NCI-H128 (cell line): ENCODE data around the gene SYT12.
"Not testable (repeated sequence)": the region's sequence is repeated elsewhere in the genome, so short reads cannot be mapped to it uniquely, and the experiment has no call there.

Source experiments
- DNase-seq: peaks from one replicate; lab custom pipeline; 2025; ENCODE audit not compliant: unreplicated experiment; lab: John Stamatoyannopoulos, UW

The SYT12 gene

DNA sequence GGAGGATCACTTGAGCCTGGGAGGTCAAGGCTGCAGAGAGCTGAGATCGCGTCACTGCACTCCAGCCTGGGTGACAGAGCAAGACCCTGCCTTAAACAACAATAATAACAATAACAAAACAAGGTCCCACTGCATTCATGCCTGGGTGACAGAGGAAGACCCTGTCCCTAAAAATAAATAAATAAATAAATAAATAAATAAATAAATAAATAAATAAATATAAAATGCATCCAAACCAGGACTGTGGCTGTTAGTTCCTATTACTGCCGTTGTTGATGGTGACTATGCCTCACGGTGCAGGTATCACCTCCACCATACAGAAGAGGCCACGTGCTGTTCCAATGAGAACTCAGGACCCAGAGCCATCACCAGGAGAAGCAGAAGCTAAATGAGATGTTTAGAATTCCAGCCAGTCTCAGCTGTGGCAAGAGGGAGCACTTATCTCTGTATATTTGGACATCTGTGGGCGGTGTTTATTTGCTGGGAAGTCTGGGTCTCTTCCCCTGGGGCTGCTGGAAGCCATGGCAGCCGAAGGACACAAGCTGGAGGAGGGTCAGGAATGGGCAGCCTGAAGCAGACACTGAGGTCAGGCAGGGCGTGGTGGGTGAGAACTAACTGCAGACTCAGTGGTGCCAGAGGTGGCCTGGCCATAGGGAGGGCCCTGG, 26.2 kb upstream of the SYT12 start:
- no peak for DNase-seq

DNA sequence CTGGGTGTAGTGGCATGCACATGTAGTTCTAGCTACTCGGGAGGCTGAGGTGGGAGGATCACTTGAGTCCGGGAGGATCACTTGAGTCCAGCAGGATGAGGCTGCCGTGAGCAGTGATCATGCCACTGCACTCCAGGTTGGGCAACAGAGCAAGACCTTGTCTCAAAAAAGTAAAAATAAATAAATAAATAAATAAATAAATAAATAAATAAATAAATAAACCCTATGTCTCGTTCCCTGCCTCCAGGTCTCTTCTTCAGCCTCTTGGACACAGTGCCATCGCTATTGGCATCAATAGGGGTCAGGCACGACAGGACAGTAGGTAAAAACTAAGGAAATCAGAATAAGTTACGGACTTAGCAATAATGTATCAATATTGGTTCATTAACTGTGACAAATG, 23.4 kb upstream of the SYT12 start:
- no peak for DNase-seq

GRCh38 chr11:67001332-67001731, 21.6 kb upstream of the SYT12 start:
- no peak for DNase-seq

DNA sequence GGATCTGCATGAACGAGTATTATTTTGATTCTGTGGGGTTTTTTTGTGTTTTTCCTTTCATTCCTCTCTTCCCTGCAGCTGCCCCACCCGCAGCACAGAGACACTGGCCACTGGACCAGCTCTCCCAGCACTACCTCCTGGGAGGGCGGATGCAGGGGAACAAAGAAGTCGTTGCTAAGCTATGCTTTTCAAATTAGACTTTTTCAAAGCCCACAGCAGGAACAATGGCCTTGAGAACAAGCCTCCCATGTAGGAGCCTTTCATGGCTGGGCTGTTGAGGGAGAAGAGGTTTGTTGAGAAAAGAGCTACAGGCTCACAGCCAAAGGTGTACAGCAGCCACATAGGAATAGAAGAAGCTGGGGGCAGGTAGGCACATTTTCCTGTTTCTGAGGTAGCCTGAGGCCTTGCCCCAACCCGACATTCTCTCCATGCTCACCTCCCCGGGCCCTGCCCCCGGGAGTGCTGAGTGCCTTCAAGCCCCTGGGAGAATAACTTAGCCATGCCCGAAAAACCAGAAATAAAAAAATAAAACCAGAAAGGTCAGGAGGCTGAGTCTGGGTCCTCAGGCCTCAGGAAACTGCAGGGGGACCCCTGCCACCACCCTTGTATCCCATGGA, 20.5 kb upstream of the SYT12 start:
- DNase-seq = peak; percentile 65

GRCh38 chr11:67002921-67003411, 20.0 kb upstream of the SYT12 start:
- no peak for DNase-seq

DNA sequence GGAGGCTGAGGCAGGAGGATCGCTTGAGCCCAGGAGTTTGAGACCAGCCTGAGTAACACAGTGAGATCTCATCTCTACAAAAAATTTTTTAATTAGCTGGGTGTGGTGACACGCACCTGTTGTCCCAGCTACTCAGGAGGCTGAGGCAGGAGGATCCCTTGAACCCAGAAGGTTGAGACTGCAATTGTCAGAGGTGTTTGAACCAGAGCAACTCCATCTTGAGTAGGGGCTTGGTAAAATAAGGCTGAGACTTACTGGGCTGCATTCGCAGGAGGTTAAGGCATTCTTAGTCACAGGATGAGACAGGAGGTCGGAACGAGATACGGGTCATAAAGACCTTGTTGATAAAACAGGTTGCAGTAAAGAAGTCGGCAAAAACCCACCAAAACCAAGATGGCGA, 17.7 kb upstream of the SYT12 start:
- not testable (repeated sequence) for DNase-seq

GRCh38 chr11:67006029-67006884, 16.7 kb upstream of the SYT12 start:
- DNase-seq = no peak

DNA sequence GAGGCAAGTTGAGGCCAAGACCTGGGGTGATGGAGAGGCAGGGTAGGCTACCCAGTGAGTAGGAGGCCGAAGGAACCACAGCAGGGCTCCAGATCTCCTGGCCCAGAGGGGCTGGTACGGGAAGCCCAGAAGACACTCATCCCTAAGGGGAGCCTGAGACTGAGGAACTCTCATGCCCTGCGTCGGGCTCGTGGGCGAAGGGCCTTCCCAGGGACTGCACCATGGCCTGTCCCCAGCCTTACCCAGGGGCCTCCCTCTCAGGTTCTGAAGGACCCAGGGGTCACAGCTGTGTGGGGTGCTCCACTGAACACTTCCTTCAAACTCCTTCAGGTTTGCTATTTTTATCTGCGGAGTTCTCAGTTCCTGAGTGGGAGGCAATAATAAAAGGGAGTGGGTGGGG, 15.8 kb upstream of the SYT12 start:
- no peak for DNase-seq

DNA sequence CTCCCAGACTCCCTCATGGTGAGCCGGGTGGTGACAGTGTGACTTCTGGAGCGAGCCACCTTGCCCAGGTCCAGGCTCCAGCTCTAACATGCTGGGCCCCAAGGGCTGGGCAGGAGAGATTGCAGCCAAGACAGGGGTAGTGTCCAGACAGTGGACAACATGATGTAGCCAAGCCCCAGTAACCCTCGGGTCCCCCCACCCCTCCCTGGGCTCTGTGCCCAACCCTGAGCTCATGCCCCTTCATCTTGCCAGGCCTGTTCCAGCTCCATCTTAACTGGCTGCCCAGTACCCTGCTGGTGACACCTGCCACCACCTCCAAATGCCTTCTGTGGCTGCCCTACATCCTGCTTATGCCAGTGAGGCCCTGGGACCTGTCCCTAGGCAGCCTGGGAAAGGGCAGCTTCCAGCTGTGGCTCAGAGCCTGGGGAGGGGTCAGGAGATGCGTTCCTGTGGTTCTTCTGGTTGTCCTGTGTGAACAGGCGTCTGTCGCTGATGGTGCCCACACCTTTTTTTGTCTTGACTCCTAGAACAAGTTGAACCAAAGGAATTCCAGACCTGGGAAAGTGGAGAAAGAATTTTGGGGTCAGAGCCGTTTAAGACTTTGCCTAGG, 12.5 kb upstream of the SYT12 start:
- DNase-seq = no peak

- no peak for DNase-seq
Observed at GRCh38 chr11:67013511-67014045, 9.4 kb upstream of the SYT12 start.

DNA sequence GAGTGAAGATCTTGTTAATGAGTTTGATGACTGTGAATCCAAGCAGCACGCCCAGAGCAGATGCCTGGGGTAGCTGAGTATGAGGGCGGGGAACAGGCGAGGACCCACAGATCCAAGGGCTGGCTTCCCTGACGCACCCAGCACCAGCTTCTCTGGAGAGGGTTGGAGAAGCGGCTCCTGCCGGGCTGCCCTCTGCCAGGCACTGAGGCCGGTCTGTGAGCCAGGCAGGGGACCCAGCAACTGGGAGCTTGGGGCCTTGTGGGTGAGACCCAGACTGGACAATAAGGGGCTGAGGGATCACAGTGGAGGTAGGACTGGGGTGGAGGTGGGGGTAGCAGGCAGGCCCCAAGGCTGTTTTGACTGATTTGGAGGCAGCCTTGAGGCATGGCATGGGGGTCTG, 8.6 kb upstream of the SYT12 start:
- DNase-seq = no peak

DNA sequence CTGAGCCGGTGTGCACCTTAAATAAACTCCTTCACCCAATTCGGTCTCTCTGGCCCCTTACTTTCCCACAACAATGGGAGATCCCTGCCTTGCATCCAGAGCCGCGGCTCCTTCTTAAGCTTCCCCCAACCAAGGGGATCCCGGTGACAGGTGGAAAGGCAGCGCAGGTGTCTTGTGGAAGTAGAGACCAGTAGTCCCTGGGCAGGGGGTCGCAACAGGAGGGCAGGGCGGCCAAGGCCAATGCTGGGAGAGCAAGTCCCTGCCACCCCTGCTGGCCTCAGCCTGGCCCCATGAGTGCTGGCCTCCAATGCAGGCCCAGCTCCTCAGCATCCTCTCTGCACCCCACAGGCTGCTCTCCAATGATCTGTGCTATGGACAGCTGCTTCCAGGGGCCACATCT, 7.9 kb upstream of the SYT12 start:
- no peak for DNase-seq

DNA sequence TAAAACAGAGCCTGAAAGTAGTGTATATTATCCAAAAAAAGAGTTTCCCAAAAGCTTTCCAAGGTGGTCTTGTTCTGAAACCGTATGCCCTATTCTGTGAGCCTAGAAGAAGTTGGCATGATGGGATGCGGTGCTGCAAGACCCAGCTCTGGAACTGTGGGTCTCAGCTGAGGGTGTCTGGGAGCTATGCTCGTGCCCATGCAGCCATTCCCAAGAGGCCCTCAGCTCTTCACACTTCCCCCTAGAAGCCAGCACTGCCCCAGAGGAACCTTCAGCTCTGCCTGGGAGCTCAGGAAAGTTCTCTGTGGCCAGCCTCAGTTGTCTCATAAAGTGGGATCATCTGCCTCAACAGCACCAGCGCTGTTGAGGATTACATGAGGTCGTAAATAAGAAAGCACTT, 6.4 kb upstream of the SYT12 start:
- no peak for DNase-seq

- no peak for DNase-seq
Observed at GRCh38 chr11:67020949-67021348, 2.0 kb upstream of the SYT12 start.

DNA sequence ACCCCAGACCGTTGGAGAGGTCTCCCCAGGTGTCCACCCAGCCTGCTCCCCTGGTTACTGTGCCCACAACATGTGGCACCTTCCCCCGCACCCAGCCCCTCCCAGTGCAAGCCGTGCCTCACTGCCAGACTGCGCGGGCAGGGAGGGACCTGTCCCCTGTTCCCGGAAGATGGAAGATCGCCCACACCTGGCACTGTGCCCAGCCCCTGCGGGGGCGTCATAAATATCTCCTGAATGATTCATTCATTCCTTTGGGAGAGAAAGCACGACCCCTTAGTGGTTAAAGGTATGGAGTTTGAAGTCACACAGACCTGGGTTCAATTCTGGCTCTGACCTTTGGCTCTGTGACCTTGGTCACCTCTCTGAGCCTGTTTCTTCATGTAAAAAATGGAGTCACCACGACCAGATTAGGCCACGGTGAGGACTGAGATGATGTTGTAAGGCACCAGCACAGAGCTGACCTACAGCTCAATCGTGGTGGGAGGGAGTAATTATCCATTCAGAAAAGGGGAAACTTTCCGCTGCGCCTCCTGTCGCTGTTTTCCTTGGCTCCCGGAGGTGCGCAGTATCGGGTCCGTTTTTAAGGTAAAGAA, 497 bp upstream of the SYT12 start:
- DNase-seq = no peak

DNA sequence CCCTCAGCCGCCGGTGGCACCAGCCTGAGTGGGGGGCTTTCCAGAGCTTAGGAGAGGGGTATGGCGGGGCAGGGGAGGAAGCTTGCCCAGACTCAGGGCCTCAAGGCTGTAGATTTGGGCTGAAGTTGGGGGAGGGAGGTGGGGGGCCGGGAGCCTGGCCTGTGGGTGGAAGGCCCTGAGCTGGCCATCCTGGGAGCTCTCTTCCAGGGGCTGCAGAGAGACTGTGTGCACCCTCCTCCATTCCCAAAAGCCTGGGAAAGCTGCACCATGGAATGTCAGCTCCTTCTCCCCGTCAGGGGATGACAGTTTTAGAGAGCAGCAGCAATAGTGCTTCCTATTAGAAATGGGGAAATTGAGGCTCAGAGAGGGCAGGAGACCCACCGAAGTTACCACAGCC, 1.0 kb downstream of the SYT12 start:
- DNase-seq = no peak

- no peak for DNase-seq
Observed at GRCh38 chr11:67024410-67024809, 1.5 kb downstream of the SYT12 start.

- DNase-seq = no peak
Observed at GRCh38 chr11:67024966-67025365, 2.0 kb downstream of the SYT12 start.

- DNase-seq = no peak
Observed at GRCh38 chr11:67025750-67026149, 2.8 kb downstream of the SYT12 start.

- no peak for DNase-seq
Observed at GRCh38 chr11:67026941-67027340, 4.0 kb downstream of the SYT12 start.

GRCh38 chr11:67027483-67027930, 4.6 kb downstream of the SYT12 start:
- DNase-seq = no peak
